Measurements from ENCODE around the gene FHOD3. TPM values are rescaled to one million over a fixed set of nuclear protein-coding genes. Genes with fewer than 3 reads are reported as not detected.

The FHOD3 gene
- total RNA-seq, 1 experiment from 2014 or later = 0.10 TPM

DNA sequence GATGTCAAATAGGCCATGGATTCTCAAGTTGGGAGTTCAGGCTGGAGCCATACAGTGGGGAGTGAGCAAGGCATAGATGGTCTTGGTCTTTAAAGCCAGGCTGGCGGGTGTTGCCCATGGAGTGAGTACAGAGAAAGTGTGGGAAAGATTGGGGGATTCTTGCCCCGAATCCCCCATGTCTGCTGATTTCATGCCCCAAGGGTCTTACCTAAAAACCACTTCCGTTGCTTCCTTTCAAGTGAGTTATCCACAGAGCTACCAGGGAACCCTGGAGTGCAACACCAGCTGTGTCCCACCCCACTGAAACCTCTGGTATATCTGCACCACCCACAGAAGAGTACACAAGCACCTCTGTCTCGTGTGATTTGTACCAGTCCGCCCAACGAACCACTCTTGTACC, 31.4 kb downstream of the FHOD3 start:
- DNase-seq = no peak
- Histone ChIP-seq H3K9me3 (no peaks in the 10 kb centered on the region), H3K36me3 (no peaks in the 10 kb centered on the region), H3K27me3 (no peaks in the 10 kb centered on the region; the same call in 1 of the 2 replicates), H3K4me3 (no peak overlapping the region)

GRCh38 chr18:36329684-36330434, 32.3 kb downstream of the FHOD3 start:
- no peaks in the 10 kb centered on the region; the same call in 1 of the 2 replicates for H3K27me3 ChIP-seq
- H3K36me3 ChIP-seq = no peaks in the 10 kb centered on the region
- DNase-seq = no peak
- no peaks in the 10 kb centered on the region for H3K9me3 ChIP-seq
- no peak overlapping the region for H3K4me3 ChIP-seq

DNA sequence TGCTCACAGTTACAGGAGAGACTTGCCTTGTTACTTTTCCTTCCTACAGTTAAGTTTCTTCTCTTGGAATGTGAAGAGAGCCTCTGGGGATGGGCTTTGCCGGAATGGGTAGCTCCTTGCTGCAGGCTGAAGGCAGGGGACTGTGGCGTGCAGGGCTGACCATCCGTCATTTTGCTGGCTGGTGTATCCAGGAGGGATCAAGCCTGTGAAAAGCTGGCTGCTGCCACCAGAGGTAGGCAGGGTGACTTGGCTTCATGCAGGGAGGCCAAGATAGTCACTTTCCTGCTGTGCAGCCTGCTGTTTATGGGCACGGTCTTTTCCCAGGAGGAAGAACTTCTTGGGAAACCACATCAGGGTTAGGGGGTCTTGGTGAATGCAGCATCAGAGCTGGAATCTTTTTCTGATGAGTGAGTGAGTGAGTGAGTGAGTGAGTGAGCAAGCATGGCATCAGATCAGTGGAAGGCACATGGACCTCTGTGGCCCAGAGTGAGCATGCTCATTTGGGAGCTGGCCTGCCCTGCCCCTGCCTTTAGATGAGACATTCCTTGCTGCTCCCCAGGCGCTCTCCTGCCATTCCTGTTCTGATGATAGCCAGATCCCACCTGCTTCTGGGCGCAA, 33.0 kb downstream of the FHOD3 start:
- no peaks in the 10 kb centered on the region for H3K36me3 ChIP-seq
- H3K27me3 ChIP-seq = no peaks in the 10 kb centered on the region; the same call in 1 of the 2 replicates
- no peak overlapping the region for H3K4me3 ChIP-seq
- H3K9me3 ChIP-seq = no peaks in the 10 kb centered on the region
- no peak for DNase-seq

GRCh38 chr18:36331521-36331971, 34.0 kb downstream of the FHOD3 start:
- no peak for DNase-seq
- Histone ChIP-seq H3K4me3 (no peak overlapping the region), H3K27me3 (no peaks in the 10 kb centered on the region), H3K36me3 (no peaks in the 10 kb centered on the region), H3K9me3 (no peaks in the 10 kb centered on the region)

GRCh38 chr18:36333414-36333813, 35.9 kb downstream of the FHOD3 start:
- no peak for DNase-seq
- no peaks in the 10 kb centered on the region for H3K27me3 ChIP-seq
- H3K4me3 ChIP-seq = no peak overlapping the region
- no peaks in the 10 kb centered on the region for H3K36me3 ChIP-seq
- no peaks in the 10 kb centered on the region for H3K9me3 ChIP-seq

- Histone ChIP-seq H3K9me3 (no peaks in the 10 kb centered on the region), H3K27me3 (no peaks in the 10 kb centered on the region), H3K36me3 (no peaks in the 10 kb centered on the region), H3K4me3 (no peak overlapping the region)
- DNase-seq = no peak
Observed at GRCh38 chr18:36334798-36335197, 37.3 kb downstream of the FHOD3 start.

- Histone ChIP-seq H3K36me3 (no peaks in the 10 kb centered on the region), H3K27me3 (no peaks in the 10 kb centered on the region), H3K4me3 (no peak overlapping the region), H3K9me3 (no peaks in the 10 kb centered on the region)
- DNase-seq = no peak
Observed at GRCh38 chr18:36335476-36336279, 38.2 kb downstream of the FHOD3 start.

DNA sequence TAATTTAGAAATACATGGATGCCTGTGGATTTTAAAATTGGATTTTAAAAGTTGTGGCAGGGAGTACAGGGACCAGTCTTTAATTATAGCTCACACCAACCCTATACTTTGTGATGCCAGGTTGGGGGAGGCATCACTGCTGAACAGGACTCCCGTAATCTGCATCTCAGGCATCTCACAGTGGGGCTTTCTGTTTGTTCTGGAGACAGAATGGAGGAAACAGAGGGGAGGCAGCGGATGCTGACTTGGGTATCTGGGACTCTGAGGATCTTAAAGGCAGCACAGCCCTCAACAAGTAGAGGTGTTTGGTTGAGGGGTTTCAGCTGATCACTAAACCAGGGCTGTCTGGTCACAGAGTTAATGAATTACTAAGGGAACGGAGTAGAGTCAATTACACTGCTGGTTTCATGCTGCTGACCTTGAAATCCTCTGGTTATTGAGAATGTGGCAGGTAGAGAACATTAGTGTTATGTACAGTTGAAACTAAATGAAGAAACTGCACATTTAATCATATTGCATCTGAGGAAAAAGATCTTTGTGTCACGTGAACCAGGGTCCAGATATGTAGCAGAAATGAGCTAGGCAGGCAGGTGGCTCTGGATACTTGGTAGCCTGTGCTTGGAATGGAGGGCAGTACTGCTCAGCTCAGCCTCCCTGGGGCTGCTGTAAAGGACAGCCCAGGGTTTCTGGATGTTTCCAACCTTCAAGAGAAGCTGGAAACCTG, 40.3 kb downstream of the FHOD3 start:
- H3K4me3 ChIP-seq = no peak overlapping the region
- no peak for DNase-seq
- no peaks in the 10 kb centered on the region for H3K27me3 ChIP-seq
- H3K9me3 ChIP-seq = no peaks in the 10 kb centered on the region; the same call in 1 of the 2 replicates
- no peaks in the 10 kb centered on the region for H3K36me3 ChIP-seq

- no peak for DNase-seq
- Histone ChIP-seq H3K27me3 (no peaks in the 10 kb centered on the region), H3K9me3 (no peaks in the 10 kb centered on the region; the same call in 1 of the 2 replicates), H3K36me3 (no peaks in the 10 kb centered on the region), H3K4me3 (no peak overlapping the region)
Observed at GRCh38 chr18:36338403-36338933, 41.0 kb downstream of the FHOD3 start.

- no peaks in the 10 kb centered on the region for H3K27me3 ChIP-seq
- DNase-seq = no peak
- H3K36me3 ChIP-seq = no peaks in the 10 kb centered on the region
- H3K4me3 ChIP-seq = no peak overlapping the region
- no peaks in the 10 kb centered on the region; the same call in 1 of the 2 replicates for H3K9me3 ChIP-seq
Observed at GRCh38 chr18:36340246-36340645, 42.7 kb downstream of the FHOD3 start.

DNA sequence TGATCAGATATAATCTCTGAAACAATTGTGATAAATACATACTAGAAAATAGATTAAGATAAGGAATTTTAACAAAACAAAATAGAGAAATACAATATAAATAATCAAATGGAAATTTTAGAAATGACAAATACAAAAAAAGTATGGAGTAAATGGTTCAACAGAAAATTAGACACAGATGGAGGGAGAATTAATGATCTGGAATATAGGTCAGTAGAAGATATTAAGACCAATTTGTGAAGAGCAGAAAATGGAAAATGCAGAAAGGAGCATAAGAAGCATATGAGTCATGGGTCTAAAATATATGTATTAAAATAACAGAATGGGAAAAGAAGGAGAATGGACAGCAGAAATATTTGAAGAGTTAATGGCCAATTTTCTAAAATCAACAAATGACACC, 44.4 kb downstream of the FHOD3 start:
- Histone ChIP-seq H3K9me3 (no peaks in the 10 kb centered on the region; the same call in 1 of the 2 replicates), H3K27me3 (no peaks in the 10 kb centered on the region), H3K4me3 (no peak overlapping the region), H3K36me3 (no peaks in the 10 kb centered on the region)
- no peak for DNase-seq

DNA sequence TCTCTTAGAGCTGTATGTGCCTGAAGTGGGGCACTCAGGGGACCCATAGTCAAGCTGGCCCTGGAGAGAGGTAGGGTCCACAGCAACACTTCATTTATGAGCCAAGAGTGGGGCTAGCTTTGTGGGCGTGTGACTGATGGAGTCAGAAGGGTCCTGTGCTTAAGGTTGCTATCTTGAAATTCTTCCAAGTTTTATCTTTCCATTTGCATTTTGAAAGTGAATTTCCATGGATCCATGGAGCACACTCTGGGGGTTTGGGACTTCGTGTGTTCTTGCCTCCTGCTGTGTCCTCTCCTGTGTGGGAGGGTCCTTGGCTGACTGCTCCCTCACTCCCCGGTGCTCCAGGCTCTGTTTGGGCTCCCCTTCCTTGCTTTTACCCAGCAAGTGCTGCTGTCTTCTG, 50.8 kb downstream of the FHOD3 start:
- H3K36me3 ChIP-seq = no peaks in the 10 kb centered on the region
- H3K27me3 ChIP-seq = no peaks in the 10 kb centered on the region
- H3K4me3 ChIP-seq = no peak overlapping the region
- DNase-seq = no peak
- no peaks in the 10 kb centered on the region for H3K9me3 ChIP-seq

GRCh38 chr18:36348971-36349417, 51.5 kb downstream of the FHOD3 start:
- no peak for DNase-seq
- H3K27me3 ChIP-seq = no peaks in the 10 kb centered on the region
- H3K4me3 ChIP-seq = no peak overlapping the region
- H3K9me3 ChIP-seq = no peaks in the 10 kb centered on the region
- H3K36me3 ChIP-seq = no peaks in the 10 kb centered on the region

GRCh38 chr18:36349552-36349951, 52.0 kb downstream of the FHOD3 start:
- Histone ChIP-seq H3K9me3 (no peaks in the 10 kb centered on the region), H3K27me3 (no peaks in the 10 kb centered on the region), H3K36me3 (no peaks in the 10 kb centered on the region), H3K4me3 (no peak overlapping the region)
- no peak for DNase-seq

- no peaks in the 10 kb centered on the region for H3K36me3 ChIP-seq
- no peak overlapping the region for H3K4me3 ChIP-seq
- no peak for DNase-seq
- H3K27me3 ChIP-seq = no peaks in the 10 kb centered on the region
- no peaks in the 10 kb centered on the region for H3K9me3 ChIP-seq
Observed at GRCh38 chr18:36350251-36350651, 52.7 kb downstream of the FHOD3 start.

- Histone ChIP-seq H3K36me3 (no peaks in the 10 kb centered on the region), H3K27me3 (no peaks in the 10 kb centered on the region), H3K4me3 (no peak overlapping the region), H3K9me3 (no peaks in the 10 kb centered on the region)
- no peak for DNase-seq
Observed at GRCh38 chr18:36350839-36351469, 53.4 kb downstream of the FHOD3 start.

Measured in MG63 (cell line).